Kidney (tissue), 14 donors: ENCODE measurements around the gene ZDHHC8. TPM values are rescaled to one million over a fixed set of nuclear protein-coding genes. Genes with fewer than 3 reads are reported as not detected.

Experiments used
- DNase-seq, 5 donors: peaks; one replicate each; pipeline ENCODE4 v3.0.0-alpha.2; 2013 to 2020
- FAIRE-seq: peaks from 2 replicates; lab custom pipeline; 2012; peaks lifted over from hg19 to GRCh38; lab: Jason Lieb, UNC
- H3K27ac ChIP-seq, 2 donors: one replicate each; pipeline ENCODE4 v1.7.0; 2013; ENCODE audit warnings: low read depth in 2 of 2, low read length in 2 of 2, inconsistent platforms in 1 of 2
- H3K27me3 ChIP-seq: one replicate; pipeline ENCODE4 v1.7.1; 2013; ENCODE audit warnings: low read length, inconsistent platforms; ENCODE audit not compliant: control insufficient read depth, insufficient read depth
- H3K36me3 ChIP-seq, 3 donors: one replicate each; pipeline versions ENCODE4 v1.7.0 to v1.7.1; 2013; ENCODE audit warnings: low read length in 3 of 3, control low read depth in 1 of 3, inconsistent platforms in 1 of 3; ENCODE audit not compliant: insufficient read depth in 3 of 3, control insufficient read depth in 2 of 3
- H3K4me1 ChIP-seq, 3 donors: one replicate each; pipeline versions ENCODE4 v1.7.0 to v1.7.1; 2013; ENCODE audit warnings: low read length in 3 of 3, inconsistent platforms in 1 of 3, low read depth in 1 of 3; ENCODE audit not compliant: control insufficient read depth in 2 of 3, insufficient read depth in 2 of 3
- H3K4me3 ChIP-seq, 3 donors: one replicate each; pipeline versions ENCODE4 v1.7.0 to v1.8.1; 2013; ENCODE audit warnings: low read length in 3 of 3, control low read depth in 1 of 3, inconsistent platforms in 1 of 3
- H3K9ac ChIP-seq, 3 donors: one replicate each; pipeline versions ENCODE4 v1.7.0 to v1.7.1; 2013; ENCODE audit warnings: low read length in 3 of 3, control low read depth in 1 of 3, inconsistent platforms in 1 of 3
- H3K9me3 ChIP-seq, 3 donors: one replicate each; pipeline versions ENCODE4 v1.7.0 to v1.7.1; 2013; ENCODE audit warnings: low read length in 3 of 3, control low read depth in 1 of 3, inconsistent platforms in 1 of 3; ENCODE audit not compliant: control insufficient read depth in 2 of 3, insufficient read depth in 1 of 3
- intact Hi-C: fragments of 100-400 bp; cut with DNase I; formaldehyde crosslinking; loops from one replicate; pipeline ENCODE4 v1.11.1; 2022
- polyA plus RNA-seq: library from polyadenylated mRNA; stranded (reverse); fragments of 350-450 nt; fragmentation: Illumina TruSeq; extraction: RNeasy Lipid Tissue Mini Kit (QIAGEN cat#74804); gene quantifications from one replicate; pipeline ENCODE4 v1.2.3, GENCODE V29; 2014; ENCODE audit warnings: low read depth, low replicate concordance; ENCODE audit not compliant: insufficient read depth
- total RNA-seq: library from RNA; stranded (reverse); fragmentation: NEBNext Ultra II Directional; extraction: Animal tissue kit (Norgen Biotek cat#: 25700); gene quantifications from one replicate; pipeline ENCODE4 v1.2.1, GENCODE V29; 2021
- TF ChIP-seq, protein P1 (sequence below): IDR thresholded peaks from 3 replicates; pipeline ENCODE4 v1.5.1; 2012; ENCODE audit warnings: mild to moderate bottlenecking, moderate library complexity, borderline replicate concordance; ENCODE audit not compliant: insufficient read depth; ENCODE audit errors: extremely low read depth
- donor health status: control.
- donor health status: control.
- donor health status: control.
- donor health status: control.
- donor health status: control.
- donor health status: DM: yes; HTN: yes; CAD: no.
- donor health status: Normal renal cell carcinoma (clear cell type).

Gene ZDHHC8
- total and polyA plus RNA-seq, 2 donors from 2014 or later = 18.8 to 57.1 TPM

GRCh38 chr22:20151276-20151588 is 19.6 kb downstream of the ZDHHC8 start:
- no peaks in the 10 kb centered on the region for H3K9me3 ChIP-seq
- DNase-seq (no peak), FAIRE-seq (no peak)
- no peak overlapping the region for H3K27ac ChIP-seq
- H3K4me1 ChIP-seq = no peaks in the 10 kb centered on the region
- no peak overlapping the region for H3K9ac ChIP-seq
- TF ChIP-seq, protein P1, sequence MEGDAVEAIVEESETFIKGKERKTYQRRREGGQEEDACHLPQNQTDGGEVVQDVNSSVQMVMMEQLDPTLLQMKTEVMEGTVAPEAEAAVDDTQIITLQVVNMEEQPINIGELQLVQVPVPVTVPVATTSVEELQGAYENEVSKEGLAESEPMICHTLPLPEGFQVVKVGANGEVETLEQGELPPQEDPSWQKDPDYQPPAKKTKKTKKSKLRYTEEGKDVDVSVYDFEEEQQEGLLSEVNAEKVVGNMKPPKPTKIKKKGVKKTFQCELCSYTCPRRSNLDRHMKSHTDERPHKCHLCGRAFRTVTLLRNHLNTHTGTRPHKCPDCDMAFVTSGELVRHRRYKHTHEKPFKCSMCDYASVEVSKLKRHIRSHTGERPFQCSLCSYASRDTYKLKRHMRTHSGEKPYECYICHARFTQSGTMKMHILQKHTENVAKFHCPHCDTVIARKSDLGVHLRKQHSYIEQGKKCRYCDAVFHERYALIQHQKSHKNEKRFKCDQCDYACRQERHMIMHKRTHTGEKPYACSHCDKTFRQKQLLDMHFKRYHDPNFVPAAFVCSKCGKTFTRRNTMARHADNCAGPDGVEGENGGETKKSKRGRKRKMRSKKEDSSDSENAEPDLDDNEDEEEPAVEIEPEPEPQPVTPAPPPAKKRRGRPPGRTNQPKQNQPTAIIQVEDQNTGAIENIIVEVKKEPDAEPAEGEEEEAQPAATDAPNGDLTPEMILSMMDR = no peak
- intact Hi-C loops = loop anchor here (10.0 kb wide), 1 partner anchor 144 kb away; no protein-coding TSS in a partner anchor
- H3K36me3 ChIP-seq = no peaks in the 10 kb centered on the region
- H3K27me3 ChIP-seq = no peaks in the 10 kb centered on the region
- no peak overlapping the region for H3K4me3 ChIP-seq

DNA sequence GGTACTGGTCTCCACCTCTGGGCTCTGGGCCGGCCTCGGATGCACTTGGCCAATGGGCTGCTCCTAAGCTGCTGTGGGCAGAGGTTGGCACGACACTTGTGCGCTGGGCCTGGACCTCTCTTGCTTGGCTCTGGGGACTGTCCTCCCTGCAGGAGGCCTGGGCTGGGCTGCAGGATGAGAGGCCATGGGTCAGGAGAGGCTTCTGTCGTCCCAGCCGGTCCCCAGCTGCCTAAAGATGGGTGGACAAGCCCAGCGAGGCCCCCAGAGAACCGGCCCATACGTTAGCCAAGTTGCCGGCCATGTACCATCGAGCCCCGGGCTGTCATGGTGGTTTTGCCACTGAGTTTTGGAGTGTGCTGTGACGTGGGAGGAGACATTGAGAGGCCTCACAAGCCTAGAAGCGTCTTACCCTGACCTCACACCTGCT is 20.9 kb downstream of the ZDHHC8 start:
- no peak overlapping the region for H3K27ac ChIP-seq
- DNase-seq (no peak), FAIRE-seq (no peak)
- H3K36me3 ChIP-seq = no peaks in the 10 kb centered on the region
- H3K9me3 ChIP-seq = no peaks in the 10 kb centered on the region
- no peak overlapping the region for H3K4me3 ChIP-seq
- TF ChIP-seq, protein P1 = no peak
- H3K27me3 ChIP-seq = no peaks in the 10 kb centered on the region
- no peak overlapping the region for H3K9ac ChIP-seq
- intact Hi-C loops = loop anchor here (10.0 kb wide), 1 partner anchor 142 kb away; no protein-coding TSS in a partner anchor
- no peaks in the 10 kb centered on the region for H3K4me1 ChIP-seq

- TF ChIP-seq, protein P1 = no peak
- no peaks in the 10 kb centered on the region for H3K27me3 ChIP-seq
- intact Hi-C loops = loop anchor here (10.0 kb wide), 1 partner anchor 141 kb away; no protein-coding TSS in a partner anchor
- no peak overlapping the region for H3K27ac ChIP-seq
- H3K4me1 ChIP-seq = no peaks in the 10 kb centered on the region
- no peak for FAIRE-seq
- DNase-seq = no peak
- no peak overlapping the region for H3K4me3 ChIP-seq
- no peak overlapping the region for H3K9ac ChIP-seq
- H3K36me3 ChIP-seq = no peaks in the 10 kb centered on the region
- H3K9me3 ChIP-seq = no peaks in the 10 kb centered on the region
Measured at GRCh38 chr22:20153945-20154344, 22.3 kb downstream of the ZDHHC8 start.
